Breast epithelium (tissue), 3 donors: ENCODE results near the gene SPRING1.

Experiments
- POLR2A ChIP-seq: fragments of 450-650 bp; IDR thresholded peaks from one replicate; pipeline ENCODE4 v1.6.1; 2016; ENCODE audit warnings: antibody characterized with exemption, mild to moderate bottlenecking, moderate library complexity
- TF ChIP-seq, protein P1 (sequence below), 3 donors: fragments of 450-650 bp; IDR thresholded peaks; one replicate each; pipeline ENCODE4 v1.5.1; 2016 to 2017; ENCODE audit warnings: antibody characterized with exemption in 3 of 3, mild to moderate bottlenecking in 3 of 3, moderate library complexity in 3 of 3

DNA sequence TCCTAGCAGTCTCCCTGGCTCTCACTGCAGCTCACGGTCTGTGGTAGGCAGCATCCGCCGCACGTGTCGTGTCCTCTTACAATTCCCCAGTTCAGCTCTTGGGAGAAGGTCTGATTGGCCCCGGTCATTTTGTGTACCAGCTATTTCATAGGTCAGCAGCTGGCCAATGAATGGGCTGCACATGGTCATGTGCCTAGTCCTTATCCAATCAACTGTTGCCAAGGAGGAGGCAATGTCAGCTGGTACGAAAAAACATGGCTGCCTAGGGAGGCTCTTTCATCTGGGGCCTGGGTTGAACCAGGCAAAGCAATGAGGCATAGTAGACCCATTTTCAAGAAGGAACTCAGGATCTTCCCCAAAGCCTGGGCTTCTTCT is 46.4 kb upstream of the SPRING1 start:
- no peak for TF ChIP-seq POLR2A
- TF ChIP-seq, protein P1, sequence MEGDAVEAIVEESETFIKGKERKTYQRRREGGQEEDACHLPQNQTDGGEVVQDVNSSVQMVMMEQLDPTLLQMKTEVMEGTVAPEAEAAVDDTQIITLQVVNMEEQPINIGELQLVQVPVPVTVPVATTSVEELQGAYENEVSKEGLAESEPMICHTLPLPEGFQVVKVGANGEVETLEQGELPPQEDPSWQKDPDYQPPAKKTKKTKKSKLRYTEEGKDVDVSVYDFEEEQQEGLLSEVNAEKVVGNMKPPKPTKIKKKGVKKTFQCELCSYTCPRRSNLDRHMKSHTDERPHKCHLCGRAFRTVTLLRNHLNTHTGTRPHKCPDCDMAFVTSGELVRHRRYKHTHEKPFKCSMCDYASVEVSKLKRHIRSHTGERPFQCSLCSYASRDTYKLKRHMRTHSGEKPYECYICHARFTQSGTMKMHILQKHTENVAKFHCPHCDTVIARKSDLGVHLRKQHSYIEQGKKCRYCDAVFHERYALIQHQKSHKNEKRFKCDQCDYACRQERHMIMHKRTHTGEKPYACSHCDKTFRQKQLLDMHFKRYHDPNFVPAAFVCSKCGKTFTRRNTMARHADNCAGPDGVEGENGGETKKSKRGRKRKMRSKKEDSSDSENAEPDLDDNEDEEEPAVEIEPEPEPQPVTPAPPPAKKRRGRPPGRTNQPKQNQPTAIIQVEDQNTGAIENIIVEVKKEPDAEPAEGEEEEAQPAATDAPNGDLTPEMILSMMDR (IDR thresholded peaks at IDR 0.05) = no peak
